Astrocyte of the spinal cord (primary cell): ENCODE measurements around the gene PPIL1.

ENCODE experiments used
- DNase-seq: peaks from one replicate; pipeline ENCODE4 v3.0.0; 2011; ENCODE audit warnings: low read depth, low spot score
- H3K4me3 ChIP-seq: 2 replicates; pipeline ENCODE4 v1.5.1; 2011; ENCODE audit warnings: low read depth, mild to moderate bottlenecking, low read length, moderate library complexity
- CTCF ChIP-seq: IDR thresholded peaks from 2 replicates; pipeline ENCODE4 v1.5.1; 2012; ENCODE audit warnings: low read depth, mild to moderate bottlenecking, low read length, inconsistent platforms
- in situ Hi-C: cut with HindIII; loops from 2 replicates; pipeline ENCODE4 v1.10.0; 2017; ENCODE audit warnings: low sequenced_read_pairs

The PPIL1 gene

DNA sequence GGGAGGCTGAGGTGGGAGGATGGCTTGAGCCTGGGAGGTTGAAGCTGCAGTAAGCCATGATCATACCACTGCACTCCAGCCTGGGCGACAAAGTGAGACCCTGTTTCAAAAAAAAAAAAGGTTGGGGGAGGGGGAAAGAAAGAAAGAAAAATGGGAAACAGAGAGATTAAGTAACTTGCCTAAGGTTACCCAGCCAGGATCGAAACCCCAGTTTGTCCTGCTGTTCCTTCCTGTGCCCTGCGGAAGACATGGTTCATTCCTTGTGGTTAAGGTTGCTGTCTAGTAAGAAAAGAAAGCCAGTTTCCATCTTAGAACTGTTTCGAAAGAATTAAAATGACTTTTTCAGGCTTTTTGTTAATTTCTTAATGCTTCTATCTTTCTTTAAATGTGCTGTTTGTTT is 41.0 kb upstream of the PPIL1 start:
- no peak for TF ChIP-seq CTCF
- no peak for DNase-seq
- in situ Hi-C loops = no loop called here
- H3K4me3 ChIP-seq = no peak overlapping the region

DNA sequence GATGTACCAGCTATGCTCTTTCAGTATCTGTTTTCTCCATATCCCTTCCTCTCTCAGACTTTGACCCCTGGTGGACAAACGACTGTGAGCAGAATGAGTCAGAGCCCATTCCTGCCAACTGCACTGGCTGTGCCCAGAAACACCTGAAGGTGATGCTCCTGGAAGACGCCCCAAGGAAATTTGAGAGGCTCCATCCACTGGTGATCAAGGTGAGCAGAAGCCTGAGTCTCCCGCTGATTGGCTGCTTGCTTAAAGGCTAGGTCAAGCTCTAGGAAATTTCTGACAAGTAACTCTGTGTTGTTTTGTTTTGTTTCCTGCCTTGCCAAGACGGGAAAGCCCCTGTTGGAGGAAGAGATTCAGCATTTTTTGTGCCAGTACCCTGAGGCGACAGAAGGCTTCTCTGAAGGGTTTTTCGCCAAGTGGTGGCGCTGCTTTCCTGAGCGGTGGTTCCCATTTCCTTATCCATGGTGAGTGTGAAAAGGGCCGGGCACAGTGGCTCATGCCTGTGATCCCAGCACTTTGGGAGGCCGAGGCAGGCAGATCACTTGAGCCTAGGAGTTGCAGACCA is 39.7 kb upstream of the PPIL1 start:
- peak; percentile 40 for TF ChIP-seq CTCF
- peak; percentile 55 for DNase-seq
- in situ Hi-C loops = no loop called here
- H3K4me3 ChIP-seq = no peak overlapping the region

DNA sequence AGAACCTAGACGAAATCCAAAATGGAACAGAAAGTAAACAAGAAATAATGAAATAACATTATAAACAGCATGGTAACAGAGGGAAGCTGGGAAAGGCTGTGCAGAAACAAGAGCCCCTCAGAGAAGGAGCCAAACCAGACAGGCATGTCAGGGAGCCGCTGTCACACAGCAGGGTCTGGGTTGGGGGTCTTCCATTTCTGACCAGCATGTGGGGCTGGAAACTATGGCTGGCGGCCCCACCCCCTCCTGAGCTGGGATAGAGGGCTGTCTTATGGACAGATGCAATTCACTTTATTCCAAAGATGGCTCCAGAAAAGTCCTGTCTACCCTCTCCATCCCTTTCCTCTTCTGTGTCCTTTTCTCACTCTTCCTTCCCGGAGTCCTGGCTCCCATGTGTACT is 38.5 kb upstream of the PPIL1 start:
- in situ Hi-C loops = no loop called here
- no peak for TF ChIP-seq CTCF
- H3K4me3 ChIP-seq = no peak overlapping the region
- no peak for DNase-seq

GRCh38 chr6:36912586-36912985 is 38.0 kb upstream of the PPIL1 start:
- TF ChIP-seq CTCF = no peak
- H3K4me3 ChIP-seq = no peak overlapping the region
- in situ Hi-C loops = no loop called here
- DNase-seq = peak; percentile 88

DNA sequence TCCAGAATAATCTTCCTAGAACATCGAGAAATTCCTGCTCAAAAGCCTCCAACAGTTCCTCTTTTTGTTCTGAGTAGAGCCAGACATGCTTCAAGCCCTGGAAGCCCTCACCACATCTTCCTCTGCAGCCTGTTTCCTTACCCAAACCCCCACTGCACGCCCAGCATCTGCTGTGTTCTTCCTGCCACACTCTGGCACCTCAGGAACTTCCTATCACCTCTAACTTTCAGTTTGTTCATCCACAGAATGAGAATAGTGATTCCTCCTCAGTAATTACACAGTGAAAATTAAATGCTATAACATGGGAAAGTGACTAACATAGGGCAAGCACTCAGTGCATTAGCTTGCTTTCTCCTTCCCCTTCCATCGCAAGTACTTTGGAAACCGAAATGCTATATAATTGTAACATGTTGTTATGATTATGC is 37.4 kb upstream of the PPIL1 start:
- TF ChIP-seq CTCF = no peak
- in situ Hi-C loops = no loop called here
- H3K4me3 ChIP-seq = no peak overlapping the region
- DNase-seq = no peak

DNA sequence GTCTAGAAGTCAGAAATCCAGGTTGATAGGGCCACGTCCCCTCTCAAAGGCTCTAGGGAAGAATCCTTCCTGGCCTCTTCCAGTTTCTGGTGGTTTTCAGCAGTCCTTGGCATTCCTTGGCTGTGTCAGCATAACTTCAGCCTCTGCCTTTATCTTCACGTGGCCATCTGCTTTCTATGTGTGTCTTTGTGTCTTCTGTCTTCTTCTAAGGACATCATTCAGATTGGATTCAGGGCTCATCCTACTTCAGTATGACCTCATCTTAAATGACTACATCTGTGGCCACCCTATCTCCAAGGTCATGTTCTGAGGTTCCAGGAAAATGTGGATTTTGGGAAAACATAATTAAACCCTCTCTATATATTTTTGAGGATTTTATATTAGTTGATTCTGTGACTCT is 34.1 kb upstream of the PPIL1 start:
- no peak for DNase-seq
- H3K4me3 ChIP-seq = no peak overlapping the region
- no peak for TF ChIP-seq CTCF
- in situ Hi-C loops = no loop called here

DNA sequence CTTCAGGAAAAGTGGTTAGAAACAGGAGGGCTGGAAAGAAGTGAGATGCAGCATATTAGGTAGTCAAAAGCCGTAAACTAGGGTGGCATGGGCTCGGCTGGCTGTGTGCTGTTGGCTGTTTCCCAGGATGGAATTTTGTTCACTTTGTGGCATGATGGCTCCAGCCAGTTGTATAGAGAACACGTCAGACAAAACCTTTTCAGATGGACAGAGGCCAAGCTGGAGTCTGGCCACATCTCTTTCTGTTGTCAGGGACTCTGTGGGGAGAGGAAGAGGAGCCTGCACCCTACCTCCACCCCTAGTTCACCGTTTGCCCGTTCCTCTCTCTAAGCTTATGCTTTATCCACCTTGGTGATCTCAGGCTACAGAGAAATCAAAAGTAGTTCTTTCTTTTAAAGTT is 33.2 kb upstream of the PPIL1 start:
- H3K4me3 ChIP-seq = no peak overlapping the region
- no peak for TF ChIP-seq CTCF
- in situ Hi-C loops = no loop called here
- DNase-seq = peak; percentile 83
